SK-N-SH (cell line): ENCODE data around the gene HOXB9.

Experiments used
- CTCF ChIP-seq: fragments of 200-600 bp; sonication (generic); IDR thresholded peaks from 2 replicates; pipeline ENCODE4 v1.6.1; 2017; ENCODE audit warnings: antibody characterized with exemption, mild to moderate bottlenecking, moderate library complexity
- ELF1 ChIP-seq: IDR thresholded peaks from 2 replicates; pipeline ENCODE4 v1.4.0; 2012
- EP300 ChIP-seq, 2 experiments: IDR thresholded peaks; 2 replicates each; pipeline versions ENCODE4 v1.4.0 to v1.6.1; 2012; ENCODE audit warnings: borderline replicate concordance in 1 of 2, low read depth in 1 of 2, low read length in 1 of 2
- EZH2phosphoT487 ChIP-seq: fragments of 200-600 bp; sonication (generic); IDR thresholded peaks from 2 replicates; pipeline ENCODE4 v1.6.1; 2017; ENCODE audit warnings: low read depth, mixed run types, mild to moderate bottlenecking, antibody characterized with exemption, moderate library complexity, borderline replicate concordance
- MAX ChIP-seq: IDR thresholded peaks from 2 replicates; pipeline ENCODE4 v1.4.0; 2012; ENCODE audit warnings: low read depth
- MXI1 ChIP-seq: IDR thresholded peaks from 2 replicates; pipeline ENCODE4 v1.6.1; 2012; ENCODE audit warnings: mild to moderate bottlenecking, low read depth, low read length, improper control_type of control experiment
- NRF1 ChIP-seq: IDR thresholded peaks from 2 replicates; pipeline ENCODE4 v1.6.1; 2012; ENCODE audit warnings: low read depth, mild to moderate bottlenecking, low read length
- RAD21 ChIP-seq: IDR thresholded peaks from 2 replicates; pipeline ENCODE4 v1.6.1; 2012; ENCODE audit warnings: mild to moderate bottlenecking, low read length
- SIN3A ChIP-seq: IDR thresholded peaks from 2 replicates; pipeline ENCODE4 v1.6.1; 2012; ENCODE audit warnings: low read depth, mild to moderate bottlenecking, low read length, moderate library complexity, borderline replicate concordance

GRCh38 chr17:48593126-48593829 is 32.9 kb downstream of the HOXB9 start, which contains the start of gene HOXB5:
- TF ChIP-seq CTCF (no peak), EP300 (IDR thresholded peaks at IDR 0.05; ENCODE audit: borderline replicate concordance in 1 of 2, low read depth in 1 of 2, low read length in 1 of 2) (no peak), MAX (no peak), NRF1 (no peak), EZH2phosphoT487 (no peak), SIN3A (no peak), RAD21 (no peak), ELF1 (no peak), MXI1 (no peak)
